Peyer's patch (tissue), 4 donors: Measurements from ENCODE around the gene PHF23.

Experiments used
- CTCF ChIP-seq, 6 experiments: fragments of 450-650 bp in 4 of 6; fragments of 200-600 bp in 2 of 6; sonication (generic) in 1 of 6; IDR thresholded peaks; one replicate each; pipeline ENCODE4 v1.5.1; 2017 to 2019; ENCODE audit warnings: antibody characterized with exemption in 6 of 6, mild to moderate bottlenecking in 3 of 6, moderate library complexity in 1 of 6
- POLR2A ChIP-seq, 2 donors: fragments of 450-650 bp; IDR thresholded peaks; one replicate each; pipeline ENCODE4 v1.5.1; 2017; ENCODE audit warnings: antibody characterized with exemption in 2 of 2, mild to moderate bottlenecking in 2 of 2, moderate library complexity in 2 of 2

- TF ChIP-seq POLR2A (IDR thresholded peaks at IDR 0.05) (no peak), CTCF (IDR thresholded peaks at IDR 0.05) (no peak)
Measured at GRCh38 chr17:7215136-7215638, 24.1 kb downstream of the PHF23 start.
